GM21529 (cell line): ENCODE data around the gene MPC2.
A peak's percentile ranks its signal among the peaks of the same experiment; 100 is the strongest.

Experiments used
- ATAC-seq: cut with Tn5 transposase; IDR thresholded peaks from one replicate; pipeline ENCODE4 v1.9.1; 2021; ENCODE audit not compliant: unreplicated experiment

MPC2 gene

DNA sequence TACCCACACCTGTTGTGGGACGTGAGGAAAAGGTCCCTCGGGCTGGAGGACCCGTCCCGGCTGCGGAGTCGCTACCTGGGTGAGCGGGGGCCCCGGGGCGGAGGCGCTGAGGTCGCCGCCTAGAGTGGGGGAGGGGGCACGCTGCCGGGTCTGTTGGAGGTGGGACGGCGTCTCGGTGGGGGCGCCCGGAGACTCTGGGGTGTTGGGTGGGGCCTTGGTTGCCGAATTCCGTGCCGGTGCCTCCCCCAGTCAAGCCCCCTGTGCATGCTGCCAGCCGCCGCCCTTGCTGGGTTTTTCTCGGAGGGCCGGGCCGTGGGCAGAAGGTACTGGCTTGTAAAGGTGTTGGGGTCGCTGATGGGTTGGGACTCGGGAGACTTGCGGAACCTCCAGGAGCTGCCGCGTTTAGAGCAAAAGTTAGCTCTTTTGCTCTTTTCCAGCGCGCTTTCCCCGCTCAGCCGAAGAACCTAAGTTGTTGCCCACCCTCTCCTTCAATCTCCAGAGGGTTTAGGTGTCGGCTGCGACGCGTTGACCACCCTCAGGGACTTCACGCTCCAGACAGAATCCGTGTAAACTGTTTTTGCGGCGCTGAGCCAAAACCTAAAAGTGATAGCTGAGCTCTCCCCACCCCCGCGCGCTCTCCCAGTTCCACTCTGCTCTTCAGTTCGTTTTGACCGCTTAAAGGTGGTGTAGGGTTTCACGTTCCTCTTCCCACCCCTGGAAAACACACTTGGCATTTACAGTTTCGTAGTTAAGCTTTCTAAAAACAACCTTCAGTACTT is at the start of gene MPC2:
MPC2 (minus strand) TSS at position 143 of the 779 bp plus-strand sequence. CDS start 1,231 bp downstream, outside the sequence.
- ATAC-seq, result no peak

DNA sequence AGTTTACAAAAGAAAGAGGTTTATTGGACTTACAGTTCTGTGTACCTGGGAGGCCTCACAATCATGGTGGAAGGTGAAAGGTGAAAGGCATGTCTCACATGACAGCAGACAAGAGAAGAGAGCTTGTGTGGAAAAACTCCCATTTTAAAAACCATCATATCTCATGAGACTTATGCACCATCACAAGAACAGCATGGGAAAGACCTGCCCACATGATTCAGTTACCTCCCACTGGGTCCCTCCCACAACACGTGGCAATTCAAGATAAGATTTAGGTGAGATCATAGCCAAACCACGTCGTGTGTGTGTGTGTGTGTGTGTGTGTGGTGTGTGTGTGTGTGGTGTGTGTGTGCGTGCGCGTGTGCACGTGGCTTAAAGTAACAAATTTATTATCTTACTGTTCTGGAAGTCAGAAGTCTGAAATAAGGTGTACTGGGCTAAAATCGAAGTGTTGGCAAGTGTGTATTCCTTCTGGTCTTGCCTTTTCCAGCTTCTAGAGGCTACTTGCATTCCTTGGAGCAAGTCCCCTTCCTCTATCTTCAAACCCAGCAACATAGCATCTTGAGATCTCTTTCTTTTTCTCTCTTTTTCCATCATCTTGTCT is 48.1 kb upstream of the MPC2 start:
- ATAC-seq, result no peak

- ATAC-seq, result no peak
Observed at GRCh38 chr1:167983797-167984420, 47.0 kb upstream of the MPC2 start.

GRCh38 chr1:167981933-167982332 is 45.1 kb upstream of the MPC2 start:
- ATAC-seq, result no peak

- no peak for ATAC-seq
Observed at GRCh38 chr1:167977245-167977644, 40.4 kb upstream of the MPC2 start.

DNA sequence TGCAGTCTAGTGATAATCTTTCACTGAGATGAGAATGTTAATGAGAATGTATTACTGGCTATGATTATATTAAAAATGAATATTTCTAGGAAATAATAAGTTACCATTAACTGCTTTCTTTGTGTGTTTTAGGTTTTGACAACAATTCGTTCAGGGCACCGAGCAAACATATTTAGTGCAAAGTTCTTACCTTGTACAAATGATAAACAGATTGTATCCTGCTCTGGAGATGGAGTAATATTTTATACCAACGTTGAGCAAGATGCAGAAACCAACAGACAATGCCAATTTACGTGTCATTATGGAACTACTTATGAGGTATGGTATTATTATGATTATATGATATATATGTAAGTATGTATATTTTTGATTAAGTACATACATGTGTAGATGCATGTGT is 37.8 kb upstream of the MPC2 start:
- no peak for ATAC-seq

DNA sequence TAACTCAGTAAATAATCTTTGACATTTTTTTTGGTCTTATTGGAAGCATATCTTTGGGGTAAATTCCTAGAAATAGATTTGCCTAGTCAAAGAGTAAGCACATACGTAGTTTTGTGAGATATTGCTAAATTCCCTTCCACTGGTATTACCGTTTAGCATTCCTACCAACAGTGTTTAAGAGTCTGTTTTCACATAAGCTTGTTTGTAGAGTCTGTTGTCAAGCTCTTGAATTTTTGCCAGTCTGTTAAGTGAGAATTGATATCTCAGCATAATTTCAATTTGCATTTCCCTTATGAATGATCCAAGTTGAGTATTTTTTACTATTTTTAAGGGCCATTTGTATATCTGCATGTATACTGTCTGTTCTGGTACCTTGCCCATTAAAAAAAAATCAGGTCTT is 37.0 kb upstream of the MPC2 start:
- no peak for ATAC-seq

DNA sequence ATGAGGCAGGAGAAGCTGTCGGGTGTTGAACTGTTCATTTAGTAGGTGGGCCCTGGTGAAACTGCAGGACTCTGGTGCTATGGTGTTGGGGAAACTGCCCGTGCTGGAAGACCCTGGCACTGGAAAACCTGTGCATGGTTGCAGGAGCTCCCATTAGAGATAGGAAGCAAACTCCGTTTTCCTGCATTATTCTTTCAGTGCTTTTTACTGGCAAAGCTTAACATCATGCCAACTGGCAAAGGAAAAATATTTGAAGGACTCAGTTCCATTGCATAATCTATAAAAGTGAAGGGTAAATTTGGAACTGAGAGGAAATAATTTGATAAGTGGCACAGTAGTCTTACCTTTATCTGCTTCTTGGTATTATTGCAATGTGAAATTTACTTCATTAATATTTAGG is 31.7 kb upstream of the MPC2 start:
- ATAC-seq, result no peak

DNA sequence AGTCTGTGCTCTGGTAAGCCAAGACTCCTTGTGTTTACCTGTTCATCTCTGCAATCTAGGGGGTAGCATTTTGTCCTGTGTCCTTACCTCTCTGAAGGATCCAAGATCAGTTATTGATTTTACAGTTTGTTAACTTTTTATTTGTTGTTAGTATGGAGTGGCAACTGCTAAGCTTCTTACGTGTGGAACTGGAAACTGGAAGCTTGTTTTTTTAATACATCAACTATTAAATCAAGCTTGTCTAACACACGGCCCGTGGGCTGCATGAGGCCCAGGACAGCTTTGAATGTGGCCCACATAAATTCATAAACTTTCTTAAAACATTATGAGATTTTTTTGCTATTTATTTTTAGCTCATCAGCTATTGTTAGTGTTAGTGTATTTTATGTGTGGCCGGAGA is 29.2 kb upstream of the MPC2 start:
- ATAC-seq, result no peak

- no peak for ATAC-seq
Observed at GRCh38 chr1:167964646-167965045, 27.8 kb upstream of the MPC2 start.

DNA sequence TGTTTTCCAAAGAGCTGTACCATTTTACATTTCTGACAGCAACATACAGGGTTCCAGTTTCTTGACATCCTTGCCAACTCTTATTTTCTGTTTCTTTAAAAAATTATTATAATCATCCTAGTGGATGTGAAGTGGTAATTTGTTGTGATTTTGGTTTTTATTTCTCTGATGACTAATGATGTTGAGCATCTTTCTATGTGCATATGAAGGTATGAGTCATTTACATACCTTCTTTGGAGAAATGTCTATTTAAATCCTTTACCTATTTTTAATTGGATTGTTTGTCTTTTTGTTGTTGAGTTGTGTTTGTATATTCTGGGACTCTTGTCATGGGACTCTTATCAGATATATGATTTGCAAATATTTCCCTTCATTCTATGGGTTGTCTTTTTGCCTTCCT is 20.8 kb upstream of the MPC2 start:
- ATAC-seq, result no peak

DNA sequence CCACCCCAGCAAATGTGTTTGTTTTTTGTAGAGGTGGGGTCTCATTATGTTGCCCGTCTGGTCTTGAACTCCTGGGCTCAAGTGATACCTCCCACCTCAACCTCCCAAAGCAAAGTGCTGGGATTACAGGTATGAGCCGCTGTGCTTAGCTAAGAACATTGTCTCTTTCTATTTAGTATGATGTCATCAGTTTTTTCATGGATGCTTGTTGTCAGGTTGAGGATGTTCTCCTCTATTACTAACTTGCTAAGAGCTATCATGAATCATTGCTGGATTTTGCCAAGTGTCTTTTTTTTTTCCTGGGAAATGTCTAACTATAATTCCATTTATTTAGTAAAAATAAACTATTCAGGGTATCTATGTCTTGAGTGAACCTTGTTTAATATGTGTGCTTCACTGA is 19.0 kb upstream of the MPC2 start:
- no peak for ATAC-seq

DNA sequence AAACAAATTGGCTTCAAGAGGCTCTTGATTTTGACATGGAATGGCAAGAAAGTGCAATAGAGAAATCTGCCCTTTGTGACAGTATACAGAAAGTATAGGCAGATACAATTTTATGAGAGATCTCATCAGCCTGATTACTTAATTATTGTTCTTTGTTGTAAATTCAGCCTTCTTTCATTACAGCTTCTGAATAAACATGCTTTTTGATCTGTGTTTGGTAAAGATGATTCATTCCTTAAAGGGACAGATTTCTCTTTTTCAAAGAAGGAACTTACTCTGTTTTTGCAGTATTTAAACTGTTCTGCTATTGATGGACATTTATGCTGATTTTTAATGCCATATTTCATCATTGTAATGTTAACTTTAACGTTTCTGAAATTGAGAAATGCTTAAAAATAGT is 13.7 kb upstream of the MPC2 start:
- ATAC-seq, result no peak

GRCh38 chr1:167949785-167950184 is 12.9 kb upstream of the MPC2 start:
- no peak for ATAC-seq

DNA sequence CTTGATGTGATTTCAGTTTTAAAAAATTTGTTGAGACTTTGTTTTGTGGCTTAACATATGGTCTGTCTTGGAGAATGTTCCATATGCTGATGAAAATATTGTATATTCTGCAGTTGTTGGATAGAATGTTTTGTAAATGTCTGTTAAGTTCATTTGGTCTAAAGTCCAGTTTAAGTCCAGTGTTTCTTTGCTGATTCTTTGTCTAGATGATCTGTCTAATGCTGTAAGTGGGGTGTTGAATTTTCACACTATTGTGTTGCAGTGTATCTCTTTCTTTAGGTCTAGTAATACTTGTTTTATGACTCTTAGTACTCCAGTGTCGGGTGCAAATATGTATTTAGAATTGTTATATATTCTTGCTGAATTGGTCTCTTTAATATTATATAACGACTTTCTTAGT is 10.9 kb upstream of the MPC2 start:
- ATAC-seq, result no peak

- no peak for ATAC-seq
Observed at GRCh38 chr1:167943541-167943940, 6.7 kb upstream of the MPC2 start.

DNA sequence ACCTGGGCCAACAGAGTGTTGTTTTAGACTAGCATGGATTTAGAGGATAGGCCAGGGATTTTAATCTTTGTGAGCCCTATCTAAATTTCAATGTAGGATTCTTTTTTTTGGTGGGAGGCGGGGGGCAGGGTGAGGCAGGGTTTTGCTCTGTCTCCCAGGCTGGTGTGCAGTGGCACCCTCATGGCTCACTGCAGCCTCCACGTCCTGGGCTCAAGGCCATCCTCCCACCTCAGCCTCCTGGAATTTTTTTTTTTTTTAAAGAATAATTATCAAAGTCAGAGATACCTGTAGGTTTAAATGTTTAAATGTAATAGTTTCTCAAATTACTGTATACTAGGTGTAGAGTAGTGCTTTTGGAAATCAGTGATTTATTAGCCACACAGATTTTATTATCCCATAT is 3.4 kb upstream of the MPC2 start:
- no peak for ATAC-seq

DNA sequence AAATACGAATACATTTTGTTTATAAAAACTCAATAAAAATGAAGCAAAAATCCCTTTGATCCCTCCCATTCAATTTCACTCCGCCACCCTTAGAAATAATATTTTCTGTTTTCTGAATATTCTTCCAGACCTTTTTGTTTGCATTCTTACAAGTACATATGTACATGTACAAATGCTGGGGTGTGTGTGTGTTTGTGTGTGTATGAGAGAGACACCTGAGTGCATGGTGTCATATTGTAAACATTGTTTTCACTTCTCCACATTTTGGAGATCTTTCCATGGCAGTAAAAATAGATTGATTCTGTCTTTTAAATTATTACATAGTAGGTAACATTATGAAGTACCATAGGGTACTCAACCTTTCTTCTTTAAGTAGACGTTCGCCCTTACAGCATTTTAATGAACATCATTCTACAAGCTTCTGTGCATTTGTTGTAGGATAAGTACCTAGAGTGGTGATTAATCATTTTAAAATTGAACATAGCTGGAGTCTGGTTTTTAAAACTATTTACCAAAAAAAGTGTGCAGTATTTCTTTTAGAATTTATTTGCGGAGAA is 1.3 kb upstream of the MPC2 start:
- no peak for ATAC-seq

DNA sequence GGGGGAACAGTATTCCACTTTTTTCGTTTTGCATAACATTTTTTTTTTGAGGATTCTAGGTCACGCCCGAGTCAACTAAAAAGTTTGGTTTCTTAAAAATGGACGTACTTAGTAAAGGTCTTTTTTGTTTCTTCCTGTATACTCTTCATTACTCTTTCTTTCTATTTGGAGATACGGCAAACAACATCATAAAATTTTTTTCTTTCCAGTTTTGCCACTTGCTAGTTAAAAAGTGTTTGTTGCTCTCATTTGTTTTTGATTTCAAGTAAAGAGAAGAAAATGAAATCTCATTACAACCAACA is 788 bp upstream of the MPC2 start:
- ATAC-seq, result no peak

DNA sequence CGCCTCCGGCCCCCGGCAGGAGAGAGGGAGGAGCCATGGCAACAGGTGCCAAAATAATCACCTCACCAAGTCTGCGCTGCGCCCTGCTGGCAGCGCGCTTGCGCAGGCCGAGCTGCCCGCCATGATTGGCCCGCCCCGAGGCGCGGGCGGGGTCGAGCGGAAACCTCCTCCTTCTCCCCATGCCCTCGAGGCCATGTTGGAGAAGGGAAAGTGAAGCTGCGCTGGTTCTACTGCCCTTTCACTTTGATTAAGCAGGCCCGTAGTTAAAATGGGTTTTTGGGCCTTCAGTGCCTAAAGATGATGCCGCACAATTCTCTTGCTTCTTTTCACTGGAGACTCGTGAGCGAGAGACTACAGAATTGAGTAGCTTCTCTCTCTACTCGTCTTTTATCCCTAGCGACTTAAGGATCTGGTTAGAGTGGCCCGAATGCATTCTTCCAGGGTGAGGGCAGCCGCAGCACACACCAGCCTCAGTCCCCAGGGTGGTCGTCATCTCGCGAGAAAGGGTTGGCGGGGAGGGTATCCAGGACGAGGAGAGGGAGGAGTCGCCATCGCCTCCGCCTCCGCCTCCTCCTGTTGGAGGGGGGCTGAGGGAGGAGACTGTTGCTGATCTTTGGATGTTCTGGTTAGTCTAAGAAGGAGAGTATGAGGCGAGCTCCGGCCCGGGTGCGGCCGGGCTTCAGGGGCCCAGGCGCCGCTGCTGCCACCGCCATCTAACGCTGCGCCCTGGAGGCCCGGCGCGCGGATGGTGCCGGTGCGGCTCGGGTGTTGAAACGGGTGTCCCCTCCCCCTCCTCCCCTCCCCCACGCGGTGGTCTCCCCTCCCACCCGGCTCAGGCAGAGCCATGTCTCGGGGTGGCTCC is 573 bp downstream of the MPC2 start, which contains the start of gene DCAF6:
DCAF6 (plus strand) TSS at position 616 of the 862 bp plus-strand sequence; CDS start at position 845, 229 bp downstream.
- ATAC-seq, result peak; percentile 74
